Neural progenitor cell (in vitro differentiated cells): ENCODE results near the gene SLC25A19. TPM values are rescaled to one million over a fixed set of nuclear protein-coding genes. Genes with fewer than 3 reads are reported as not detected.

Experiments
- DNase-seq: peaks from one replicate; pipeline ENCODE4 v3.0.0-alpha.2; 2016; ENCODE audit warnings: low spot score
- H2AFZ ChIP-seq: fragments of 200-600 bp; sonication (generic); replicated peaks from 2 replicates; pipeline ENCODE4 v1.6.1; 2016; ENCODE audit warnings: antibody characterized with exemption
- H3F3A ChIP-seq: fragments of 200-600 bp; sonication (generic); 2 replicates; pipeline ENCODE4 v1.6.1; 2016; ENCODE audit warnings: antibody characterized with exemption, low read depth
- H3K27ac ChIP-seq: fragments of 200-600 bp; sonication (generic); 2 replicates; pipeline ENCODE4 v1.5.1; 2016; ENCODE audit warnings: mild to moderate bottlenecking
- H3K27me3 ChIP-seq: fragments of 200-600 bp; sonication (generic); 2 replicates; pipeline ENCODE4 v1.6.1; 2016; ENCODE audit warnings: mild to moderate bottlenecking, moderate library complexity
- H3K36me3 ChIP-seq: fragments of 200-600 bp; sonication (generic); 2 replicates; pipeline ENCODE4 v1.5.1; 2016
- H3K4me1 ChIP-seq: fragments of 200-600 bp; sonication (generic); 2 replicates; pipeline ENCODE4 v1.6.1; 2016; ENCODE audit warnings: mixed run types
- H3K4me2 ChIP-seq: fragments of 200-600 bp; sonication (generic); 2 replicates; pipeline ENCODE4 v1.6.1; 2016
- H3K4me3 ChIP-seq: fragments of 200-600 bp; sonication (generic); 2 replicates; pipeline ENCODE4 v1.5.1; 2016
- H3K79me2 ChIP-seq: fragments of 200-600 bp; sonication (generic); 2 replicates; pipeline ENCODE4 v1.6.1; 2016; ENCODE audit warnings: low read depth
- H3K9ac ChIP-seq: fragments of 200-600 bp; sonication (generic); 2 replicates; pipeline ENCODE4 v1.6.1; 2016
- H3K9me3 ChIP-seq: fragments of 200-600 bp; sonication (generic); 2 replicates; pipeline ENCODE4 v1.5.1; 2016; ENCODE audit warnings: low read depth
- H4K20me1 ChIP-seq: fragments of 200-600 bp; sonication (generic); 2 replicates; pipeline ENCODE4 v1.6.1; 2016; ENCODE audit warnings: low read depth
- H3K27ac Mint-ChIP-seq: 3 replicates; pipeline ENCODE4 v1.8.0; 2021; ENCODE audit warnings: mixed read lengths
- H3K27me3 Mint-ChIP-seq: 2 replicates; pipeline ENCODE4 v1.8.0; 2022; ENCODE audit warnings: low read depth, mild to moderate bottlenecking, inconsistent platforms, moderate library complexity, mixed read lengths; ENCODE audit not compliant: insufficient read depth
- H3K36me3 Mint-ChIP-seq: 3 replicates; pipeline ENCODE4 v1.8.0; 2021; ENCODE audit warnings: mixed read lengths
- H3K4me1 Mint-ChIP-seq: 3 replicates; pipeline ENCODE4 v1.8.0; 2021; ENCODE audit warnings: mixed read lengths
- H3K4me3 Mint-ChIP-seq: 3 replicates; pipeline ENCODE4 v1.8.0; 2021; ENCODE audit warnings: mild to moderate bottlenecking, moderate library complexity, mixed read lengths
- H3K9me3 Mint-ChIP-seq: 3 replicates; pipeline ENCODE4 v1.8.0; 2020; ENCODE audit warnings: mixed read lengths
- CTCF ChIP-seq: fragments of 200-600 bp; sonication (generic); IDR thresholded peaks from 2 replicates; pipeline ENCODE4 v1.5.1; 2017; ENCODE audit warnings: antibody characterized with exemption, mild to moderate bottlenecking
- EZH2 ChIP-seq: fragments of 200-600 bp; sonication (generic); IDR thresholded peaks from 2 replicates; pipeline ENCODE4 v1.6.1; 2017; ENCODE audit warnings: antibody characterized with exemption, mild to moderate bottlenecking, moderate library complexity
- EZH2phosphoT487 ChIP-seq: fragments of 200-600 bp; sonication (generic); IDR thresholded peaks from 2 replicates; pipeline ENCODE4 v1.6.1; 2017; ENCODE audit warnings: antibody characterized with exemption
- total RNA-seq: library from RNA; depleted of rRNA; stranded (reverse); fragments of >200 nt; gene quantifications from 2 replicates; pipeline ENCODE4 v1.2.3, GENCODE V29; 2015; ENCODE audit warnings: low replicate concordance

Gene SLC25A19
- total RNA-seq, 1 donor from 2014 or later = 5.2 TPM

GRCh38 chr17:75241143-75241430 lies 48.1 kb downstream of the SLC25A19 start:
- Histone ChIP-seq H3K36me3 (no peaks in the 10 kb centered on the region), H3K9me3 (no peaks in the 10 kb centered on the region), H3K9ac (no peak overlapping the region), H3F3A (peaks cover 33% of the 10 kb centered on the region), H3K4me3 (no peak overlapping the region), H3K27me3 (no peaks in the 10 kb centered on the region), H2AFZ (no peak overlapping the region), H3K27ac (peak overlapping the region; percentile 49), H3K79me2 (no peaks in the 10 kb centered on the region), H4K20me1 (peaks cover 8% of the 10 kb centered on the region), H3K4me2 (no peak overlapping the region), H3K4me1 (no peaks in the 10 kb centered on the region)
- Mint-ChIP-seq H3K27me3 (peaks cover 11% of the 10 kb centered on the region), H3K27ac (peak overlapping the region; percentile 60), H3K36me3 (peaks cover 27% of the 10 kb centered on the region), H3K4me3 (no peak overlapping the region), H3K9me3 (no peaks in the 10 kb centered on the region), H3K4me1 (no peaks in the 10 kb centered on the region)
- no peak for DNase-seq
- TF ChIP-seq EZH2phosphoT487 = no peak
- TF ChIP-seq CTCF = no peak
- TF ChIP-seq EZH2 = no peak

GRCh38 chr17:75240394-75241142 lies 48.7 kb downstream of the SLC25A19 start:
- DNase-seq = peak; percentile 88
- H3K9me3 ChIP-seq = no peaks in the 10 kb centered on the region
- peaks cover 8% of the 10 kb centered on the region for H4K20me1 ChIP-seq
- Mint-ChIP-seq H3K27me3 (peaks cover 11% of the 10 kb centered on the region), H3K9me3 (no peaks in the 10 kb centered on the region), H3K27ac (peak overlapping the region; percentile 60), H3K4me1 (no peaks in the 10 kb centered on the region), H3K4me3 (no peak overlapping the region), H3K36me3 (peaks cover 28% of the 10 kb centered on the region)
- H3K4me1 ChIP-seq = no peaks in the 10 kb centered on the region
- no peak overlapping the region for H3K9ac ChIP-seq
- H3K4me2 ChIP-seq = peak overlapping the region; percentile 39
- no peaks in the 10 kb centered on the region for H3K27me3 ChIP-seq
- no peak overlapping the region for H3K4me3 ChIP-seq
- H3K79me2 ChIP-seq = no peaks in the 10 kb centered on the region
- peaks cover 33% of the 10 kb centered on the region for H3F3A ChIP-seq
- H2AFZ ChIP-seq = no peak overlapping the region
- peak overlapping the region; percentile 49 for H3K27ac ChIP-seq
- H3K36me3 ChIP-seq = no peaks in the 10 kb centered on the region
- TF ChIP-seq EZH2phosphoT487 (no peak), EZH2 (no peak), CTCF (peak; percentile 85)

GRCh38 chr17:75239778-75240393 lies 49.3 kb downstream of the SLC25A19 start:
- no peak overlapping the region for H3K4me3 ChIP-seq
- peaks cover 29% of the 10 kb centered on the region for H3K36me3 Mint-ChIP-seq
- H3K4me3 Mint-ChIP-seq = no peak overlapping the region
- no peak overlapping the region for H2AFZ ChIP-seq
- TF ChIP-seq EZH2 = no peak
- H3K27ac Mint-ChIP-seq = no peak overlapping the region
- H3K4me1 ChIP-seq = no peaks in the 10 kb centered on the region
- no peak overlapping the region for H3K9ac ChIP-seq
- no peaks in the 10 kb centered on the region for H3K27me3 ChIP-seq
- DNase-seq = peak; percentile 14
- H3K27me3 Mint-ChIP-seq = peaks cover 11% of the 10 kb centered on the region
- H4K20me1 ChIP-seq = peaks cover 11% of the 10 kb centered on the region
- H3K36me3 ChIP-seq = no peaks in the 10 kb centered on the region
- H3K4me2 ChIP-seq = peak overlapping the region; percentile 39
- no peaks in the 10 kb centered on the region for H3K4me1 Mint-ChIP-seq
- peak overlapping the region; percentile 49 for H3K27ac ChIP-seq
- no peaks in the 10 kb centered on the region for H3K9me3 ChIP-seq
- H3F3A ChIP-seq = peaks cover 33% of the 10 kb centered on the region
- H3K9me3 Mint-ChIP-seq = no peaks in the 10 kb centered on the region
- H3K79me2 ChIP-seq = no peaks in the 10 kb centered on the region

- Histone ChIP-seq H3K27me3 (no peaks in the 10 kb centered on the region), H3F3A (peaks cover 33% of the 10 kb centered on the region), H3K27ac (no peak overlapping the region), H3K4me2 (no peak overlapping the region), H4K20me1 (peaks cover 11% of the 10 kb centered on the region), H3K9me3 (no peaks in the 10 kb centered on the region), H3K9ac (no peak overlapping the region), H3K36me3 (no peaks in the 10 kb centered on the region), H3K79me2 (no peaks in the 10 kb centered on the region), H2AFZ (no peak overlapping the region), H3K4me1 (no peaks in the 10 kb centered on the region), H3K4me3 (no peak overlapping the region)
- Mint-ChIP-seq H3K36me3 (peaks cover 33% of the 10 kb centered on the region), H3K27me3 (peaks cover 11% of the 10 kb centered on the region), H3K9me3 (no peaks in the 10 kb centered on the region), H3K27ac (peak overlapping the region; percentile 20), H3K4me3 (no peak overlapping the region), H3K4me1 (no peaks in the 10 kb centered on the region)
- TF ChIP-seq EZH2phosphoT487 (no peak), CTCF (no peak), EZH2 (no peak)
- DNase-seq = no peak
Observed at GRCh38 chr17:75239214-75239613, 50.0 kb downstream of the SLC25A19 start.
